Lung (tissue), 12 donors: ENCODE results near the gene GUCY1B1. TPM values are rescaled to one million over a fixed set of nuclear protein-coding genes. Genes with fewer than 3 reads are reported as not detected.

Experiments used
- ATAC-seq: fragments of 200-7000 bp; cut with Tn5 transposase; one replicate; pipeline ENCODE4 v1.9.1; 2020; ENCODE audit warnings: moderate number of reproducible peaks; ENCODE audit not compliant: insufficient read depth, low FRiP score
- DNase-seq, 3 donors: peaks; one replicate each; pipeline ENCODE4 v3.0.0-alpha.2; 2013 to 2017
- H3K27ac ChIP-seq, 2 donors: one replicate each; pipeline ENCODE4 v1.5.1; 2013; ENCODE audit warnings: mild to moderate bottlenecking in 2 of 2, moderate library complexity in 2 of 2, control low read depth in 1 of 2, inconsistent platforms in 1 of 2, low read depth in 1 of 2, low read length in 1 of 2
- H3K27me3 ChIP-seq, 3 donors: one replicate each; pipeline ENCODE4 v1.5.1; 2013; ENCODE audit warnings: low read length in 2 of 3; ENCODE audit not compliant: control insufficient read depth in 3 of 3, insufficient read depth in 3 of 3
- H3K36me3 ChIP-seq, 4 donors: one replicate each; pipeline ENCODE4 v1.5.1; 2013; ENCODE audit warnings: low read length in 4 of 4, mild to moderate bottlenecking in 1 of 4, moderate library complexity in 1 of 4; ENCODE audit not compliant: control insufficient read depth in 4 of 4, insufficient read depth in 4 of 4
- H3K4me1 ChIP-seq, 5 donors: one replicate each; pipeline ENCODE4 v1.5.1; 2013; ENCODE audit warnings: low read length in 5 of 5, mild to moderate bottlenecking in 2 of 5, moderate library complexity in 1 of 5; ENCODE audit not compliant: control insufficient read depth in 5 of 5, insufficient read depth in 5 of 5
- H3K4me3 ChIP-seq: one replicate; pipeline ENCODE4 v1.5.1; 2013; ENCODE audit warnings: mild to moderate bottlenecking, control low read depth, moderate library complexity
- H3K9ac ChIP-seq, 2 donors: one replicate each; pipeline ENCODE4 v1.5.1; 2013; ENCODE audit warnings: low read length in 2 of 2, control low read depth in 1 of 2; ENCODE audit not compliant: insufficient read depth in 1 of 2
- H3K9me3 ChIP-seq, 4 donors: one replicate each; pipeline ENCODE4 v1.5.1; 2013; ENCODE audit warnings: low read length in 3 of 4, mild to moderate bottlenecking in 1 of 4, moderate library complexity in 1 of 4; ENCODE audit not compliant: control insufficient read depth in 4 of 4, insufficient read depth in 3 of 4
- WGBS, 2 donors: extraction: QIAGEN DNeasy Blood & Tissue Kit; methylation state at CpG; one replicate each; pipeline ENCODE4 v1.1.7; 2013; 5-methylcytosine and 5-hydroxymethylcytosine counted together
- polyA plus RNA-seq, 2 donors: library from polyadenylated mRNA; stranded (reverse); fragments of 200-250 nt; gene quantifications; one replicate each; pipeline ENCODE4 v1.2.1, GENCODE V29; 2013
- total RNA-seq, 2 donors: library from RNA; depleted of rRNA in 1 of 2; stranded (reverse); fragments of >200 nt in 1 of 2; gene quantifications; one replicate each; pipeline ENCODE4 v1.2.1, GENCODE V29; 2014 to 2021
- TF ChIP-seq, protein P1 (sequence below): IDR thresholded peaks from 2 replicates; pipeline ENCODE4 v1.5.1; 2012; ENCODE audit warnings: mild to moderate bottlenecking; ENCODE audit errors: control extremely low read depth, extremely low read depth
- donor health status: control.
- donor health status: control.
- donor health status: Bipolar disorder and iron deficiency.
- donor health status: healthy.
- donor health status: DM: yes; HTN: yes; CAD: no.

The GUCY1B1 gene
- total and polyA plus RNA-seq, 4 donors, result 9.4 to 36.9 (median 13.4) TPM

DNA sequence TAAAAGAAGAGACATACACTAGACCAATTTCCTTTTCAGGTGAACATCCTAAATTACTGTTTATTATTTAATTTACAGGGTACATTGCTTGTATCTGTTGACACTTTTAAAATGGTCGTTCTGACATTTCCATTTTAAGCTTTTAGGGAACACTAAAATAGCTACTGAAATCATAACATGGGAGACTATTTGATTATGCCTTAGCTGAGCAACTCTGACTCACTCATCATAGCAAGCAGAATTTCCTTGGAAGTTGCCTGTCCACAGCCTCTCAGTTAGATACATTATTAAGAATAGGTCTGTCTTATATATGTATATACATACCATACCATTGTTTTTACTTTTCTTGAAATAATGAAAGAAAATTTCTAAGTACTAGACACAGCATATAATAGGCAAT is 22.0 kb downstream of the GUCY1B1 start:
- ATAC-seq (no peak), DNase-seq (no peak)
- Histone ChIP-seq H3K4me3 (no peak overlapping the region), H3K9me3 (no peaks in the 10 kb centered on the region), H3K36me3 (peaks cover 0 to 18% (median 2%) of the 10 kb centered on the region in 4 donors), H3K4me1 (peaks cover 2 to 28% (median 4%) of the 10 kb centered on the region in 5 donors), H3K27ac (no peak overlapping the region), H3K9ac (no peak overlapping the region), H3K27me3 (no peaks in the 10 kb centered on the region)
- TF ChIP-seq, protein P1, sequence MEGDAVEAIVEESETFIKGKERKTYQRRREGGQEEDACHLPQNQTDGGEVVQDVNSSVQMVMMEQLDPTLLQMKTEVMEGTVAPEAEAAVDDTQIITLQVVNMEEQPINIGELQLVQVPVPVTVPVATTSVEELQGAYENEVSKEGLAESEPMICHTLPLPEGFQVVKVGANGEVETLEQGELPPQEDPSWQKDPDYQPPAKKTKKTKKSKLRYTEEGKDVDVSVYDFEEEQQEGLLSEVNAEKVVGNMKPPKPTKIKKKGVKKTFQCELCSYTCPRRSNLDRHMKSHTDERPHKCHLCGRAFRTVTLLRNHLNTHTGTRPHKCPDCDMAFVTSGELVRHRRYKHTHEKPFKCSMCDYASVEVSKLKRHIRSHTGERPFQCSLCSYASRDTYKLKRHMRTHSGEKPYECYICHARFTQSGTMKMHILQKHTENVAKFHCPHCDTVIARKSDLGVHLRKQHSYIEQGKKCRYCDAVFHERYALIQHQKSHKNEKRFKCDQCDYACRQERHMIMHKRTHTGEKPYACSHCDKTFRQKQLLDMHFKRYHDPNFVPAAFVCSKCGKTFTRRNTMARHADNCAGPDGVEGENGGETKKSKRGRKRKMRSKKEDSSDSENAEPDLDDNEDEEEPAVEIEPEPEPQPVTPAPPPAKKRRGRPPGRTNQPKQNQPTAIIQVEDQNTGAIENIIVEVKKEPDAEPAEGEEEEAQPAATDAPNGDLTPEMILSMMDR, result no peak
- WGBS, 2 donors, result 70 to 76% methylated on average over 1 of the region's 1 CpG

GRCh38 chr4:155781249-155781831 is 22.5 kb downstream of the GUCY1B1 start:
- DNase-seq, result no peak
- Histone ChIP-seq H3K27ac (no peak overlapping the region), H3K9ac (no peak overlapping the region), H3K9me3 (no peaks in the 10 kb centered on the region), H3K36me3 (peaks cover 0 to 18% (median 2%) of the 10 kb centered on the region in 4 donors), H3K27me3 (no peaks in the 10 kb centered on the region), H3K4me1 (peaks cover 2 to 28% (median 4%) of the 10 kb centered on the region in 5 donors), H3K4me3 (no peak overlapping the region)
- 92 to 96% methylated on average over 4 of the region's 4 CpGs for WGBS, 2 donors
- TF ChIP-seq, protein P1, result no peak
- ATAC-seq, result no peak

- no peak overlapping the region for H3K27ac ChIP-seq
- ATAC-seq (no peak), DNase-seq (no peak)
- H3K9me3 ChIP-seq, result no peaks in the 10 kb centered on the region
- H3K27me3 ChIP-seq, result no peaks in the 10 kb centered on the region
- WGBS, 2 donors, result 67 to 72% methylated on average over 1 of the region's 1 CpG
- peaks cover 0 to 20% (median 3%) of the 10 kb centered on the region in 5 donors for H3K4me1 ChIP-seq
- peaks cover 0 to 17% (median 0%) of the 10 kb centered on the region in 4 donors for H3K36me3 ChIP-seq
- TF ChIP-seq, protein P1, result no peak
- H3K4me3 ChIP-seq, result no peak overlapping the region
- H3K9ac ChIP-seq, result no peak overlapping the region
Measured at GRCh38 chr4:155784637-155785036, 25.8 kb downstream of the GUCY1B1 start.

- no peak overlapping the region for H3K9ac ChIP-seq
- no peaks in the 10 kb centered on the region for H3K9me3 ChIP-seq
- TF ChIP-seq, protein P1, result no peak
- ATAC-seq (no peak), DNase-seq (no peak)
- H3K4me1 ChIP-seq, result peaks cover 0 to 22% (median 0%) of the 10 kb centered on the region in 5 donors
- H3K27ac ChIP-seq, result no peak overlapping the region
- no peak overlapping the region for H3K4me3 ChIP-seq
- WGBS, 2 donors, result 51 to 68% methylated on average over 1 of the region's 1 CpG
- no peaks in the 10 kb centered on the region for H3K27me3 ChIP-seq
- H3K36me3 ChIP-seq, result peaks cover 0 to 16% (median 0%) of the 10 kb centered on the region in 4 donors
Measured at GRCh38 chr4:155785828-155786227, 27.0 kb downstream of the GUCY1B1 start.
